ENCODE measurements around the gene BZW1. TPM values are rescaled to one million over a fixed set of nuclear protein-coding genes. Genes with fewer than 3 reads are reported as not detected.
A peak's percentile ranks its signal among the peaks of the same experiment; 100 is the strongest.

BZW1 gene
- polyA plus RNA-seq, 1 of the 3 experiments (the other 2 are of a cell fraction), result 131 TPM

- TF ChIP-seq, protein P1, sequence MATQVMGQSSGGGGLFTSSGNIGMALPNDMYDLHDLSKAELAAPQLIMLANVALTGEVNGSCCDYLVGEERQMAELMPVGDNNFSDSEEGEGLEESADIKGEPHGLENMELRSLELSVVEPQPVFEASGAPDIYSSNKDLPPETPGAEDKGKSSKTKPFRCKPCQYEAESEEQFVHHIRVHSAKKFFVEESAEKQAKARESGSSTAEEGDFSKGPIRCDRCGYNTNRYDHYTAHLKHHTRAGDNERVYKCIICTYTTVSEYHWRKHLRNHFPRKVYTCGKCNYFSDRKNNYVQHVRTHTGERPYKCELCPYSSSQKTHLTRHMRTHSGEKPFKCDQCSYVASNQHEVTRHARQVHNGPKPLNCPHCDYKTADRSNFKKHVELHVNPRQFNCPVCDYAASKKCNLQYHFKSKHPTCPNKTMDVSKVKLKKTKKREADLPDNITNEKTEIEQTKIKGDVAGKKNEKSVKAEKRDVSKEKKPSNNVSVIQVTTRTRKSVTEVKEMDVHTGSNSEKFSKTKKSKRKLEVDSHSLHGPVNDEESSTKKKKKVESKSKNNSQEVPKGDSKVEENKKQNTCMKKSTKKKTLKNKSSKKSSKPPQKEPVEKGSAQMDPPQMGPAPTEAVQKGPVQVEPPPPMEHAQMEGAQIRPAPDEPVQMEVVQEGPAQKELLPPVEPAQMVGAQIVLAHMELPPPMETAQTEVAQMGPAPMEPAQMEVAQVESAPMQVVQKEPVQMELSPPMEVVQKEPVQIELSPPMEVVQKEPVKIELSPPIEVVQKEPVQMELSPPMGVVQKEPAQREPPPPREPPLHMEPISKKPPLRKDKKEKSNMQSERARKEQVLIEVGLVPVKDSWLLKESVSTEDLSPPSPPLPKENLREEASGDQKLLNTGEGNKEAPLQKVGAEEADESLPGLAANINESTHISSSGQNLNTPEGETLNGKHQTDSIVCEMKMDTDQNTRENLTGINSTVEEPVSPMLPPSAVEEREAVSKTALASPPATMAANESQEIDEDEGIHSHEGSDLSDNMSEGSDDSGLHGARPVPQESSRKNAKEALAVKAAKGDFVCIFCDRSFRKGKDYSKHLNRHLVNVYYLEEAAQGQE (IDR thresholded peaks at IDR 0.05; ENCODE audit: low read depth, low read length), result no peak
- no peak for TF ChIP-seq EP300 (IDR thresholded peaks at IDR 0.05; ENCODE audit: borderline replicate concordance in 1 of 2, low read depth in 1 of 2, low read length in 1 of 2)
Measured at GRCh38 chr2:200762127-200762526, 49.6 kb upstream of the BZW1 start (continued).

- WGBS (ENCODE audit: low lambda C conversion rate), result 57% methylated on average over 4 of the region's 4 CpGs
- no peak overlapping the region for H3K9ac ChIP-seq
- no peaks in the 10 kb centered on the region for H3K27me3 ChIP-seq (ENCODE audit: insufficient read depth)
- DNase-seq, result no peak
- H3K4me2 ChIP-seq, result no peak overlapping the region
- no peak overlapping the region for H3K4me3 ChIP-seq (ENCODE audit: low read depth in 2 of 2, low read length in 1 of 2)
- no peaks in the 10 kb centered on the region for H3K79me2 ChIP-seq (ENCODE audit: insufficient read depth)
- no peaks in the 10 kb centered on the region for H4K20me1 ChIP-seq (ENCODE audit: insufficient read depth)
- H3K9me2 ChIP-seq, result no peaks in the 10 kb centered on the region
- peaks cover 19% of the 10 kb centered on the region for H3F3A ChIP-seq (replicated peaks; ENCODE audit: insufficient read depth)
- peaks cover 0 to 38% of the 10 kb centered on the region in 2 experiments; a peak in 3 of 4 replicates for H3K4me1 ChIP-seq (ENCODE audit: control insufficient read depth in 1 of 2, insufficient read depth in 2 of 2, low read depth in 1 of 2, low read length in 1 of 2)
- no peak for TF ChIP-seq TCF12 (IDR thresholded peaks at IDR 0.05)
- ChIA-PET CTCF (no interaction called here), POLR2A (no interaction called here)
- H2AFZ ChIP-seq (ENCODE audit: low read depth), result no peak overlapping the region
- H3K9me3 ChIP-seq, result no peaks in the 10 kb centered on the region
- H3K27ac ChIP-seq (ENCODE audit: low read depth in 2 of 2, low read length in 1 of 2), result peak overlapping the region in 1 of 2 experiments; percentile 95; a peak in 1 of 4 replicates
- no peaks in the 10 kb centered on the region for H3K36me3 ChIP-seq (replicated peaks in 1 of 2; ENCODE audit: control insufficient read depth in 1 of 2, insufficient read depth in 2 of 2, low read length in 1 of 2)
Measured at GRCh38 chr2:200763422-200763821, 48.3 kb upstream of the BZW1 start.

DNA sequence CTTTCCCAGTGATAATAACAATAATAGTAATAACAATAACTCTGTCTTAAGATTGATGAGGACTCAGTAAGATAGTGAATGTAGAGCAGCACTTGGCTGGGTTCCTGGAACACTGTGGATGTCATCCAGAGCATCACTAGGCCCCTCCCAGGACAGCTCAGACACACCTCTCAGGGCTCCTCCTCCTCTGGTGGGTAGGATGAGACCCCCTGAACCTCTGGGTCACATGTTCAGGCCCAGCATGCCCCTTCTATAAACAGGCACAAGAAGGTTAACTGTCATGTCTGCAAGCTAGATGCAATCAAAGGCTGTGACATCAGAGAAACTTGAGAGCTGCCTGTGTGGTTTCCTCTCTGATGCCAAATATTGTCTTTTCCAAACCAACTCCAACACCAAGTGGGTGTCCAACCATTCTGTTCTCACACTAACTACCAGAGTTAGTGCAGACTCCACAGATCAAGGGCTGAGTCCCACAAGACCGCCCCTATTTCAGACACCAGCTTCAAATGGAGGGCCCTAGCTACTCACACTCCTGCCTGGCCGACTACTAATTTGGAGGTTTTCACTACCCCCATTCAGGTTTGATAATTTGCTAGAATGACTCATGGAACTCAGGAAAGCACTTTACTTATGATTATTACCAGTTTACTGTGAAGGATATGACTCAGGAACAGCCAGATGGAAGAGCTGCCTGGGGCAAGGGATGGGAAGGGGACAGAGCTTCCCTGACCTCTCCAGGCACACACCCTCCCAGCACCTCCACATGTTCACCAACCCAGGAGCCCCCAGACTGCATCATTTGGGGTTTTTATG, 46.4 kb upstream of the BZW1 start:
- H2AFZ ChIP-seq (ENCODE audit: low read depth), result peak overlapping the region; percentile 54
- H3K9me2 ChIP-seq, result no peaks in the 10 kb centered on the region
- H3K36me3 ChIP-seq (replicated peaks in 1 of 2; ENCODE audit: control insufficient read depth in 1 of 2, insufficient read depth in 2 of 2, low read length in 1 of 2), result no peaks in the 10 kb centered on the region
- POLR2A ChIA-PET, result no interaction called here
- H3K27me3 ChIP-seq (ENCODE audit: insufficient read depth), result no peaks in the 10 kb centered on the region
- H4K20me1 ChIP-seq (ENCODE audit: insufficient read depth), result no peaks in the 10 kb centered on the region
- peak overlapping the region; percentile 19 to 95; a peak in 3 of 4 replicates for H3K27ac ChIP-seq (ENCODE audit: low read depth in 2 of 2, low read length in 1 of 2)
- no peak for DNase-seq
- H3K9ac ChIP-seq, result peak overlapping the region; percentile 48; the same call in 1 of the 2 replicates
- peaks cover 19% of the 10 kb centered on the region for H3F3A ChIP-seq (replicated peaks; ENCODE audit: insufficient read depth)
- CTCF ChIA-PET, result interaction anchor here (1.5 kb wide), 1 partner anchor 52 kb away, joined by 3 read pairs; no protein-coding TSS in a partner anchor
- no peaks in the 10 kb centered on the region for H3K79me2 ChIP-seq (ENCODE audit: insufficient read depth)
- 9% methylated on average over 2 of the region's 2 CpGs for WGBS (ENCODE audit: low lambda C conversion rate)
- peak overlapping the region; percentile 73 for H3K4me2 ChIP-seq
- H3K4me3 ChIP-seq (ENCODE audit: low read depth in 2 of 2, low read length in 1 of 2), result no peak overlapping the region
- H3K4me1 ChIP-seq (ENCODE audit: control insufficient read depth in 1 of 2, insufficient read depth in 2 of 2, low read depth in 1 of 2, low read length in 1 of 2), result peaks cover 0 to 38% of the 10 kb centered on the region in 2 experiments; a peak in 3 of 4 replicates
- H3K9me3 ChIP-seq, result no peaks in the 10 kb centered on the region
- TF ChIP-seq NRF1 (IDR thresholded peaks at IDR 0.05; ENCODE audit: low read depth, low read length) (no peak), FOSL2 (IDR thresholded peaks at IDR 0.05; ENCODE audit: borderline replicate concordance, low read depth) (peak; percentile 97), TCF12 (IDR thresholded peaks at IDR 0.05) (peak; percentile 92), JUND (IDR thresholded peaks at IDR 0.05) (peak; percentile 92), NFIC (IDR thresholded peaks at IDR 0.05; ENCODE audit: borderline replicate concordance) (peak; percentile 76; the same call in 1 of the 2 replicates), RAD21 (IDR thresholded peaks at IDR 0.05; ENCODE audit: low read length) (no peak), TEAD4 (IDR thresholded peaks at IDR 0.05; ENCODE audit: borderline replicate concordance, insufficient read depth) (no peak), CHD2 (IDR thresholded peaks at IDR 0.05; ENCODE audit: low read length, partially characterized antibody) (no peak), EZH2phosphoT487 (IDR thresholded peaks at IDR 0.05; ENCODE audit: borderline replicate concordance, low read depth) (no peak), RXRA (IDR thresholded peaks at IDR 0.05; ENCODE audit: borderline replicate concordance, low read depth) (peak; percentile 78; the same call in 1 of the 2 replicates), RFX5 (IDR thresholded peaks at IDR 0.05; ENCODE audit: low read length) (no peak), MAX (IDR thresholded peaks at IDR 0.05; ENCODE audit: low read depth) (peak; percentile 45; the same call in 1 of the 2 replicates), SMC3 (IDR thresholded peaks at IDR 0.05; ENCODE audit: low read depth, low read length) (no peak), MXI1 (IDR thresholded peaks at IDR 0.05; ENCODE audit: low read depth, low read length) (no peak), POLR2AphosphoS5 (IDR thresholded peaks at IDR 0.05; ENCODE audit: low read depth, low read length) (peak; percentile 67; the same call in 1 of the 2 replicates), TAF1 (IDR thresholded peaks at IDR 0.05; ENCODE audit: borderline replicate concordance, low read depth, low read length) (no peak), ELF1 (IDR thresholded peaks at IDR 0.05) (no peak), ZBTB33 (IDR thresholded peaks at IDR 0.05; ENCODE audit: borderline replicate concordance, low read depth) (0 out of 2 replicates have a peak, but pooled peaks have one; percentile 55)
